Endodermal cell (in vitro differentiated cells): ENCODE data around the gene CHD6. TPM values are rescaled to one million over a fixed set of nuclear protein-coding genes. Genes with fewer than 3 reads are reported as not detected.

Experiments used
- DNase-seq: peaks from one replicate; pipeline ENCODE4 v3.0.0-alpha.2; 2017
- H3K27ac ChIP-seq: 2 replicates; pipeline ENCODE4 v1.5.1; 2013; ENCODE audit warnings: mild to moderate bottlenecking, low read depth, low read length, moderate library complexity
- H3K27me3 ChIP-seq: 2 replicates; pipeline ENCODE4 v1.6.1; 2013; ENCODE audit warnings: mild to moderate bottlenecking, low read length, moderate library complexity; ENCODE audit not compliant: insufficient read depth, control insufficient read depth, poor library complexity, severe bottlenecking
- H3K36me3 ChIP-seq: 2 replicates; pipeline ENCODE4 v1.7.0; 2013; ENCODE audit warnings: mild to moderate bottlenecking, low read length, moderate library complexity; ENCODE audit not compliant: control insufficient read depth, insufficient read depth
- H3K4me1 ChIP-seq: one replicate; pipeline ENCODE4 v1.7.0; 2013; ENCODE audit warnings: low read length; ENCODE audit not compliant: control insufficient read depth, insufficient read depth
- H3K4me3 ChIP-seq: 2 replicates; pipeline ENCODE4 v1.5.1; 2013; ENCODE audit warnings: mild to moderate bottlenecking, low read length, moderate library complexity
- H3K9ac ChIP-seq: 2 replicates; pipeline ENCODE4 v1.6.1; 2013; ENCODE audit warnings: mild to moderate bottlenecking, low read length, moderate library complexity; ENCODE audit not compliant: poor library complexity, severe bottlenecking; ENCODE audit errors: extremely low read depth
- H3K9me3 ChIP-seq: 2 replicates; pipeline ENCODE4 v1.6.1; 2013; ENCODE audit warnings: mild to moderate bottlenecking, low read length, moderate library complexity; ENCODE audit not compliant: control insufficient read depth
- H3K27ac Mint-ChIP-seq: 2 replicates; pipeline ENCODE4 v1.8.0; 2020; ENCODE audit warnings: mixed read lengths
- H3K27me3 Mint-ChIP-seq: 2 replicates; pipeline ENCODE4 v1.8.0; 2021; ENCODE audit warnings: mild to moderate bottlenecking, mixed read lengths; ENCODE audit not compliant: insufficient read depth
- H3K36me3 Mint-ChIP-seq: 2 replicates; pipeline ENCODE4 v1.8.0; 2020; ENCODE audit warnings: low read depth, mixed read lengths
- H3K4me1 Mint-ChIP-seq: 2 replicates; pipeline ENCODE4 v1.8.0; 2020; ENCODE audit warnings: mixed read lengths
- H3K4me3 Mint-ChIP-seq: 2 replicates; pipeline ENCODE4 v1.8.0; 2020; ENCODE audit warnings: mild to moderate bottlenecking, moderate library complexity, mixed read lengths
- H3K9me3 Mint-ChIP-seq: 2 replicates; pipeline ENCODE4 v1.8.0; 2020; ENCODE audit warnings: mild to moderate bottlenecking, mixed read lengths
- CTCF ChIP-seq: fragments of 200-600 bp; sonication (generic); conservative IDR thresholded peaks from 2 replicates; pipeline ENCODE4 v1.5.0; 2021; ENCODE audit warnings: antibody characterized with exemption, mild to moderate bottlenecking
- WGBS, 2 experiments: methylation state at CpG; one replicate each; pipeline versions ENCODE4 v1.1.5 to v1.1.7; 2013; ENCODE audit warnings: missing lambda C conversion rate in 2 of 2, mixed read lengths in 1 of 2; ENCODE audit not compliant: insufficient coverage in 1 of 2, insufficient read length in 1 of 2; 5-methylcytosine and 5-hydroxymethylcytosine counted together
- total RNA-seq, 2 donors: library from RNA; stranded (reverse); fragmentation: NEBNext Ultra II Directional in 1 of 2; extraction: Animal tissue kit (Norgen Biotek cat#: 25700) in 1 of 2; gene quantifications; 2 replicates in 1 of 2; 3 replicates in 1 of 2; pipeline ENCODE4 v1.2.1, GENCODE V29; 2021

The CHD6 gene
- total RNA-seq, 2 donors from 2014 or later: 82.5 to 107 TPM

DNA sequence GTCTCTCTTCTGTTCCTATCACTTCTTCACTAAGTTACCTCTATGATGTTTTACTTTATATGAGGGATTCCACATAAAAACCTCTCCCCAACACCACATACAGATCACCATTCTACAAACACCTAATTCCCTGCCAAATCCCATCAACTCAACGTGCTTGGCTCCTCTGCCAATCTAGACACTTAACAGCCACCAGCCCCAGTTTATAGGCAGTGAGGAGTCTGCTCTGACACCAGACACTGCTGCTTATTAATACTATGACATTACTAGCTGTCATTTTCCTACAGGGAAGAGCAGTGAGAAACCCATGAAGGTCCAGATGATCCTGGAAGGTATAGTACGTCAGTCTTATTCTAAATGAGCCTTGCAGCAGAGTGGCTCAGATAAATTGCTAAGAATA, 104.3 kb downstream of the CHD6 start:
- H3K9me3 Mint-ChIP-seq: no peaks in the 10 kb centered on the region
- Histone ChIP-seq H3K36me3 (peaks cover 23% of the 10 kb centered on the region), H3K4me1 (peaks cover 17% of the 10 kb centered on the region), H3K4me3 (no peak overlapping the region), H3K27me3 (no peaks in the 10 kb centered on the region), H3K27ac (no peak overlapping the region), H3K9ac (no peak overlapping the region), H3K9me3 (no peaks in the 10 kb centered on the region)
- no peaks in the 10 kb centered on the region for H3K27me3 Mint-ChIP-seq
- DNase-seq: no peak
- no peak for TF ChIP-seq CTCF
- H3K4me3 Mint-ChIP-seq: no peak overlapping the region
- peaks cover 45% of the 10 kb centered on the region for H3K36me3 Mint-ChIP-seq
- peaks cover 52% of the 10 kb centered on the region for H3K4me1 Mint-ChIP-seq
- peak overlapping the region; percentile 16 for H3K27ac Mint-ChIP-seq
- WGBS, 2 experiments: 85 to 89% methylated on average over 1 to 2 of the region's 2 CpGs

DNA sequence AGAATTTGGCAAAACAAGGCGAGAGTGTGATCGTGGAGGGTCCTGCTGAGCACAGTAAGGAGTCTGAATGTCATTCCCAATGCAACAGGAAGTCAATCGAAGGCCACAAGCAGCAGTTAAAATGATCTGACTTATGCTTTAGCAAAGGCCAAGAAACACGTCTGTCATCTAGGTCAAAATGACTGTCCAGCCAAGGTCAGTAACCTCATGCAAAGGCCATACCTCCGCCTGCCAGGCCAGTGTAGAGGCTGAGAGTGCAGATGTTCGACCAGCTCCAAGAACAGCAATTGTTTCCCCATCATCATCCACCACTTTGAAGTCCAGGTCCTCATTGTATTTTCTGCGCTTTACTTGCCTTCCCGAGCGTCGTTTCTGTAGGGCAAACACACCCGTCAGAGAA, 105.6 kb downstream of the CHD6 start:
- Mint-ChIP-seq H3K36me3 (peaks cover 40% of the 10 kb centered on the region), H3K9me3 (no peaks in the 10 kb centered on the region), H3K4me1 (peaks cover 60% of the 10 kb centered on the region), H3K27ac (peak overlapping the region; percentile 84), H3K4me3 (no peak overlapping the region), H3K27me3 (no peaks in the 10 kb centered on the region)
- Histone ChIP-seq H3K4me3 (no peak overlapping the region), H3K9ac (no peak overlapping the region), H3K36me3 (peaks cover 26% of the 10 kb centered on the region), H3K27me3 (no peaks in the 10 kb centered on the region), H3K27ac (no peak overlapping the region), H3K9me3 (no peaks in the 10 kb centered on the region), H3K4me1 (peaks cover 17% of the 10 kb centered on the region)
- DNase-seq: no peak
- 86 to 87% methylated on average over 9 to 11 of the region's 11 CpGs for WGBS, 2 experiments
- no peak for TF ChIP-seq CTCF

- H3K36me3 ChIP-seq: peaks cover 35% of the 10 kb centered on the region
- no peak overlapping the region for H3K9ac ChIP-seq
- DNase-seq: no peak
- H3K4me1 ChIP-seq: peaks cover 12% of the 10 kb centered on the region
- 62 to 87% methylated on average over 2 to 5 of the region's 5 CpGs for WGBS, 2 experiments
- Mint-ChIP-seq H3K27ac (no peak overlapping the region), H3K9me3 (peaks cover 2% of the 10 kb centered on the region), H3K36me3 (peaks cover 50% of the 10 kb centered on the region), H3K4me3 (no peak overlapping the region), H3K4me1 (peaks cover 48% of the 10 kb centered on the region), H3K27me3 (no peaks in the 10 kb centered on the region)
- no peaks in the 10 kb centered on the region for H3K27me3 ChIP-seq
- TF ChIP-seq CTCF: no peak
- no peak overlapping the region for H3K4me3 ChIP-seq
- peak overlapping the region; percentile 61 for H3K27ac ChIP-seq
- no peaks in the 10 kb centered on the region for H3K9me3 ChIP-seq
These were observed 107.2 kb downstream of the CHD6 start for GRCh38 chr20:41510847-41511450.
